KOPT-K1 (cell line): Measurements from ENCODE around the gene ZNF736.
"Not testable (repeated sequence)": the region's sequence is repeated elsewhere in the genome, so short reads cannot be mapped to it uniquely, and the experiment has no call there.

ENCODE experiments used
- H3K27ac ChIP-seq: fragments of 200-600 bp; sonication (generic); 2 replicates; pipeline ENCODE4 v1.5.1; 2016; ENCODE audit warnings: antibody characterized with exemption, mild to moderate bottlenecking, low read depth, low read length; ENCODE audit not compliant: poor library complexity, severe bottlenecking
- H3K36me3 ChIP-seq: fragments of 200-600 bp; sonication (generic); 2 replicates; pipeline ENCODE4 v1.5.1; 2017; ENCODE audit warnings: antibody characterized with exemption, mild to moderate bottlenecking, low read length, moderate library complexity; ENCODE audit not compliant: insufficient read depth
- H3K9me3 ChIP-seq: fragments of 200-600 bp; sonication (generic); 2 replicates; pipeline ENCODE4 v1.5.1; 2017; ENCODE audit warnings: antibody characterized with exemption, low read length, mild to moderate bottlenecking; ENCODE audit not compliant: insufficient read depth, poor library complexity, severe bottlenecking

Gene ZNF736

GRCh38 chr7:64324166-64324565, 10.4 kb downstream of the ZNF736 start:
- Histone ChIP-seq H3K9me3 (peaks cover 97% of the 10 kb centered on the region), H3K36me3 (peaks cover 68% of the 10 kb centered on the region)
- not testable (repeated sequence) for H3K27ac ChIP-seq

- Histone ChIP-seq H3K36me3 (peaks cover 91% of the 10 kb centered on the region), H3K9me3 (peaks cover 99% of the 10 kb centered on the region)
- H3K27ac ChIP-seq, result not testable (repeated sequence)
Observed at GRCh38 chr7:64348713-64349210, 35.0 kb downstream of the ZNF736 start.

- Histone ChIP-seq H3K36me3 (peaks cover 7% of the 10 kb centered on the region; the same call in 1 of the 2 replicates), H3K27ac (no peak overlapping the region), H3K9me3 (peaks cover 81% of the 10 kb centered on the region)
Observed at GRCh38 chr7:64359543-64359942, 45.8 kb downstream of the ZNF736 start.

- Histone ChIP-seq H3K27ac (no peak overlapping the region), H3K9me3 (peaks cover 33% of the 10 kb centered on the region), H3K36me3 (no peaks in the 10 kb centered on the region)
Observed at GRCh38 chr7:64371116-64371515, 57.4 kb downstream of the ZNF736 start.

- peaks cover 29% of the 10 kb centered on the region for H3K9me3 ChIP-seq
- H3K27ac ChIP-seq, result no peak overlapping the region
- no peaks in the 10 kb centered on the region for H3K36me3 ChIP-seq
Observed at GRCh38 chr7:64373017-64373416, 59.3 kb downstream of the ZNF736 start.

- H3K27ac ChIP-seq, result no peak overlapping the region
- H3K36me3 ChIP-seq, result no peaks in the 10 kb centered on the region
- H3K9me3 ChIP-seq, result peaks cover 3% of the 10 kb centered on the region
Observed at GRCh38 chr7:64400401-64400800, 86.6 kb downstream of the ZNF736 start.
